ENCODE results near the gene PPP1R27.

The PPP1R27 gene

DNA sequence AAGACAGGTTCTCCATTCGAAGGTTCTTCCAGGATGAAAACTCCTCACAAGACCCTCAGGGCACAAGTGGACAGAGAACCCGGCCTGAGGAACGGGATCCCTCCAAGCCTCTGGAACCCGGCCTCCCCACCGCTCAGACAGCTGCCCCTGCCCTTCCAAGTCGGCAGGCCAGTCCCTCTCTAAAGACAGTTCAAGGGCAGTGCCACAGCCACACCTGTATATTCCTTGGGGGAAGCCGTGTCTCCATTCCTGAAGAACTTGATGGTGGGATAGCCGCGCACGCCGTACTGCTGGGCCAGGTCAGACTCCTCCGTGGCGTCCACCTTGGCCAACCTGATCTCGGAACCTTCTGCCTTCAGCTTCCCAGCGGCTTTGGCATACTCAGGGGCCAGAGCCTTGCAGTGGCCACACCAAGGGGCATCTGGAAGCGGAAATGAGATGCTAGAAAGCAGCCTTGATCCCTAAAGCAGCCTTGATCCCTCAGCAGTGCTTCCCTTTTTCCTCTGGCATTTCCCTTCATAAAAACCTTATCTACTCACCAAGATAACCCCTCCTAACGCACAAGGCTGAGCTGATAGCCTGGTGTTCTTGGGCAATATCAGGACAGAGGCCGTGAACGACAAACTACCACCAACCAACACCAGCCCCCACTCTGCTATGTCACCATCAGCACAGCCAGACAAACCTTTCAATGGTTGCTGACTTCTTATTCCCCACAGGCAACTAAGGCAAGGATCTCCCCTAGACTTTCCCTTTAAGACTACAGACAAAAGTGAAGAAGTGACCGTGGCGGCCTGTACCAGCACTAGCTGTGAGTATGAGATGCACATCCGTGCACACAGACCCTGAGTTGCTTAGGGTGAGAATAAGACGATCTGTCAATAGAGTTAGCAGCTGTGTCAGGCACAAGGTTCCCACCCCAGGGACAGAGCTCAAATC, 24.4 kb upstream of the PPP1R27 start:
- Histone ChIP-seq H3K27ac (peak overlapping the region; percentile 54; the same call in 1 of the 2 replicates), H3K9ac (peak overlapping the region; percentile 80; the same call in 1 of the 2 replicates), H3K4me1 (ENCODE audit: low read depth, poor library complexity, severe bottlenecking) (peaks cover 40% of the 10 kb centered on the region), H3K27me3 (ENCODE audit: insufficient read depth, low read depth) (no peaks in the 10 kb centered on the region), H3K36me3 (ENCODE audit: insufficient read depth) (peaks cover 14% of the 10 kb centered on the region; the same call in 1 of the 2 replicates), H4K20me1 (ENCODE audit: insufficient read depth) (peaks cover 15% of the 10 kb centered on the region), H3K4me2 (peak overlapping the region; percentile 97), H2AFZ (ENCODE audit: low read depth) (no peak overlapping the region), H3K79me2 (ENCODE audit: insufficient read depth, low read depth) (peaks cover 86% of the 10 kb centered on the region), H3K4me3 (IDR thresholded peaks at IDR 0.05; ENCODE audit: insufficient read depth, low read depth, low read length) (peak overlapping the region; percentile 43)
- TF ChIP-seq, protein P1, sequence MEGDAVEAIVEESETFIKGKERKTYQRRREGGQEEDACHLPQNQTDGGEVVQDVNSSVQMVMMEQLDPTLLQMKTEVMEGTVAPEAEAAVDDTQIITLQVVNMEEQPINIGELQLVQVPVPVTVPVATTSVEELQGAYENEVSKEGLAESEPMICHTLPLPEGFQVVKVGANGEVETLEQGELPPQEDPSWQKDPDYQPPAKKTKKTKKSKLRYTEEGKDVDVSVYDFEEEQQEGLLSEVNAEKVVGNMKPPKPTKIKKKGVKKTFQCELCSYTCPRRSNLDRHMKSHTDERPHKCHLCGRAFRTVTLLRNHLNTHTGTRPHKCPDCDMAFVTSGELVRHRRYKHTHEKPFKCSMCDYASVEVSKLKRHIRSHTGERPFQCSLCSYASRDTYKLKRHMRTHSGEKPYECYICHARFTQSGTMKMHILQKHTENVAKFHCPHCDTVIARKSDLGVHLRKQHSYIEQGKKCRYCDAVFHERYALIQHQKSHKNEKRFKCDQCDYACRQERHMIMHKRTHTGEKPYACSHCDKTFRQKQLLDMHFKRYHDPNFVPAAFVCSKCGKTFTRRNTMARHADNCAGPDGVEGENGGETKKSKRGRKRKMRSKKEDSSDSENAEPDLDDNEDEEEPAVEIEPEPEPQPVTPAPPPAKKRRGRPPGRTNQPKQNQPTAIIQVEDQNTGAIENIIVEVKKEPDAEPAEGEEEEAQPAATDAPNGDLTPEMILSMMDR (conservative IDR thresholded peaks at IDR 0.05; ENCODE audit: low read depth, low read length): no peak

DNA sequence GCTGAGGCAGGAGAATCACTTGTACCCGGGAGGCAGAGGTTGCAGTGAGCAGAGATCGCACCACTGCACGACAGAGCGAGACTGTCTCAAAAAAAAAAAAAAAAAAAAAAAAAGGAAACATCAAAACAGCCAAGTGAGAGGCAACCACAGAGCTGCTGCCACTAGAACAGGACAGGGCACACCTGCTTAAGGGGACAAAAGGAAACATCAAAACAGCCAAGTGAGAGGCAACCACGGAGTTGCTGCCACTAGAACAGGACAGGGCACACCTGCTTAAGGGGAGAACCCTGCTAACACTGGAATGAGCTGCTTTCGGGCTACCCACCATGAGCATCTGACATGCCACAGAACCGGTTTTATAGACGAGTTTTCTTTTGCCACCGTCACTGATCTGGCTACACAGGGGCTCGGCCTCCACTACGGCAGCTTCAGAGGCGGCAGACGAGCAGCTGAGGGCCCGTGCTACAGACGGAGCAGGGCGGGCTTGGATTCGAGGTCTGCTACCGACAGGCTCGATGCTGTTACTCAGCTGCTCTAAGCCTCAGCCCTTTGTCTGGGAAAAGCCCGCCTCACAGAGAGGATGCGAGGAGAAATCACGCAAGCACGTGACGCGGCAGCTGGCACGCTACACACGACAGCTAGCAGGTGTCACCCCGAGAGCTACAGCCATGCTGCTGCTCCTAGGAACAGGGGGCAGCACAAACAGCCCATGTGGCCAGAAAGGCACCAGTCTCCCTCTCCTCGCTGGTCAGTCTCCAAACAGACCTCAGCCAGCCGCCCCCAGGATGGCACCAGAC, 23.5 kb upstream of the PPP1R27 start:
- peaks cover 15% of the 10 kb centered on the region for H4K20me1 ChIP-seq (ENCODE audit: insufficient read depth)
- peaks cover 21% of the 10 kb centered on the region; the same call in 1 of the 2 replicates for H3K36me3 ChIP-seq (ENCODE audit: insufficient read depth)
- H3K4me3 ChIP-seq (IDR thresholded peaks at IDR 0.05; ENCODE audit: insufficient read depth, low read depth, low read length): no peak overlapping the region
- no peaks in the 10 kb centered on the region for H3K27me3 ChIP-seq (ENCODE audit: insufficient read depth, low read depth)
- H3K9ac ChIP-seq: no peak overlapping the region; the same call in 1 of the 2 replicates
- peaks cover 33% of the 10 kb centered on the region for H3K4me1 ChIP-seq (ENCODE audit: low read depth, poor library complexity, severe bottlenecking)
- TF ChIP-seq, protein P1 (conservative IDR thresholded peaks at IDR 0.05; ENCODE audit: low read depth, low read length): no peak
- peaks cover 86% of the 10 kb centered on the region for H3K79me2 ChIP-seq (ENCODE audit: insufficient read depth, low read depth)
- H3K27ac ChIP-seq: no peak overlapping the region
- peak overlapping the region; percentile 97 for H3K4me2 ChIP-seq
- H2AFZ ChIP-seq (ENCODE audit: low read depth): no peak overlapping the region

DNA sequence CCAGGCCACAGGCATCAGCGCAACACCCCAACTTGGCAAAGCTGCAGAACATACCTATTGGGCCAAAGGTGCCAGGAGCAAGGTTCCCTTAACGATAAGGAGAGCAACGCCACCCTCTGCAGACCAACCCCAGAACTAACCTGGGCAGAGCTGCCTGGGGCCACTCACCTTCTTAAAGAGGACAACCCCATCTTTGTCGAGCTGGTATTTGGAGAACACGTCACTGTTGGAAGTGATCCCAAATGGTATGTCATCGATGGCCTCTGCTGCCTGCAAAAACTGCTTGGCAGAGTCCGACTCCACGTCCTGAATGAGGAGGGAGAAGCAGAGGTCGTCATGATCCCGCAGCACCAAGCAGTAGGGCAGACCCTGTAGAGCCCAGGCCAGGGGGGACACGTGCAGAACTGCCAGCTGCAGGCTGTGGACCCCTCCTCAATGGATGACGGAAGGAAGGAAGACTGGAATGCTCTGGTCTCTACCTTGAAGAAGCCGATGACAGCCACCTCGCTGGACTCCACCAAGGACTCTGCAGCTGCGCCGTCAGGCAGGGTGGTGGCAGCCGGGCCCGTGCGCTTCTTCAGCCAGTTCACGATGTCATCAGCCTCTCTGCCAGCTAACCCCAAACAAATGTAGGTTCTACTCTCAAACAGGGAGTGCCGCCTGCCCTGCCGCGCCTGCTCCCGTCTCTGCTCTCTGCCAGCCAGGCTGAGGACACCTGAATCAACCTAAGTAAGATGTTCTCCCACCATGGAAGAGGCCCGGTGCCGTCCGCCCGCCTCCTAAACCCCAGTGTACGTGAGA, 20.3 kb upstream of the PPP1R27 start:
- H2AFZ ChIP-seq (ENCODE audit: low read depth): no peak overlapping the region
- H3K27me3 ChIP-seq (ENCODE audit: insufficient read depth, low read depth): no peaks in the 10 kb centered on the region
- peaks cover 18% of the 10 kb centered on the region for H3K4me1 ChIP-seq (ENCODE audit: low read depth, poor library complexity, severe bottlenecking)
- no peak overlapping the region for H3K4me2 ChIP-seq
- TF ChIP-seq, protein P1 (conservative IDR thresholded peaks at IDR 0.05; ENCODE audit: low read depth, low read length): no peak; the same call in 1 of the 2 replicates
- no peak overlapping the region for H3K4me3 ChIP-seq (IDR thresholded peaks at IDR 0.05; ENCODE audit: insufficient read depth, low read depth, low read length)
- peaks cover 15% of the 10 kb centered on the region for H4K20me1 ChIP-seq (ENCODE audit: insufficient read depth)
- H3K27ac ChIP-seq: no peak overlapping the region
- peaks cover 37% of the 10 kb centered on the region; the same call in 1 of the 2 replicates for H3K36me3 ChIP-seq (ENCODE audit: insufficient read depth)
- H3K79me2 ChIP-seq (ENCODE audit: insufficient read depth, low read depth): peaks cover 82% of the 10 kb centered on the region
- H3K9ac ChIP-seq: no peak overlapping the region

DNA sequence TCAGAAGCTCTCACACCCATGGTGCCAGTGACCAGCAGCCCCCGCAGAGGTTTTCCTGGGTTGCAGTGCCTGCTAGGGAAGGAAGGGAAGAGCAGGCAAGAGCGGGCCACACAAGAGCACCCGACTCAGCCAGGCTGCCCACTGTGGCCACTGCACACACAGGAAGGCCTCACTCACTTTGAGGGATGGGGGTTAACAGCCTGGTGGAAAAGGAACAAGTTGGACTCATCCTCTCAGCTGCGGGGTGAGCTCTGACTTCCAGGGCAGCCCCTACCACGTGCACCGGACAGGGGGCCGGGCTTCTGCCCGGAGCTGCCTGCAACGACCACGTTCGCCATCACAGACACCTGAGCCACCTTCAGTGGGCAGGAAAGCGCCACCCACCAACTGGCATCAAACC, 17.4 kb upstream of the PPP1R27 start:
- Histone ChIP-seq H3K9ac (no peak overlapping the region), H2AFZ (ENCODE audit: low read depth) (no peak overlapping the region), H4K20me1 (ENCODE audit: insufficient read depth) (peaks cover 6% of the 10 kb centered on the region; the same call in 1 of the 2 replicates), H3K79me2 (ENCODE audit: insufficient read depth, low read depth) (peaks cover 53% of the 10 kb centered on the region), H3K36me3 (ENCODE audit: insufficient read depth) (peaks cover 39% of the 10 kb centered on the region; the same call in 1 of the 2 replicates), H3K27ac (no peak overlapping the region), H3K27me3 (ENCODE audit: insufficient read depth, low read depth) (no peaks in the 10 kb centered on the region), H3K4me1 (ENCODE audit: low read depth, poor library complexity, severe bottlenecking) (no peaks in the 10 kb centered on the region), H3K4me3 (IDR thresholded peaks at IDR 0.05; ENCODE audit: insufficient read depth, low read depth, low read length) (no peak overlapping the region), H3K4me2 (no peak overlapping the region)
- TF ChIP-seq, protein P1 (conservative IDR thresholded peaks at IDR 0.05; ENCODE audit: low read depth, low read length): no peak
